AG09319 (cell line): Measurements from ENCODE around the gene FRMD4B.

Experiments
- DNase-seq: peaks from one replicate; pipeline ENCODE4 v3.0.0-alpha.2; 2010; ENCODE audit warnings: low read depth; ENCODE audit errors: extremely low read depth
- CTCF ChIP-seq: IDR thresholded peaks from 2 replicates; pipeline ENCODE4 v1.5.1; 2011; ENCODE audit warnings: low read depth, mild to moderate bottlenecking, inconsistent platforms, low read length, moderate library complexity

FRMD4B gene

GRCh38 chr3:69212411-69213160, 173.3 kb downstream of the FRMD4B start:
- DNase-seq: no peak
- no peak for TF ChIP-seq CTCF

DNA sequence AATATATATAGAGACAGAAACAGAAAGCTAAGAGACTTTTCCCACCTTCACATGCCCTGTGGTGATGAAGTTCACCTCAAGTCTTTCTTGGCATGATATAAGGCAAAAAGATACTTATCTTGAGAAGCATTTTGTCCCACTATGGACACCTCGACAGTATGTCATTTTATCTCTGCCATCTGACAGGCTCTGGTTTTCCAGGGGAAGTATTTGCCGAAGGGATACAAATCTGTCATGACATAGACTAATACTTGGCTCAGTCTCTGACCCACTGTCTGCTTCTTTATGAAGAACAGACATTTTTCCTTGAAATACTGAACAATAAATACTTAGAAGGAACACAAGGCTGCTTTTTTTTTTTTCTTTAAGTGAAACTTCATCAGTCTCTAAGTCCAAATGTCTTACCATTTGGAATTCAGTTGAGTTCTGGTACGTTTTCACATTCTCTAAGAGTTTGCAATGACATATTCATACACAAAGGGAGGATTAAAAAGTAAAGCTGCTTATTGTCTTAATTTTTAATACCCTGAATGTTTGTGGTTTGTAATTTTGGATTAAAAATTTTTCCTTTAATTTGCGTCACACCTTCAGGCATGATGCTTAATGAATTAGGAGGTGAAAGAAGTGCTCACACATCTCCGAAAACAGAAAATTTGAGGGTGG, 175.7 kb downstream of the FRMD4B start:
- DNase-seq: no peak
- no peak for TF ChIP-seq CTCF

GRCh38 chr3:69209413-69209812, 176.5 kb downstream of the FRMD4B start:
- no peak for DNase-seq

DNA sequence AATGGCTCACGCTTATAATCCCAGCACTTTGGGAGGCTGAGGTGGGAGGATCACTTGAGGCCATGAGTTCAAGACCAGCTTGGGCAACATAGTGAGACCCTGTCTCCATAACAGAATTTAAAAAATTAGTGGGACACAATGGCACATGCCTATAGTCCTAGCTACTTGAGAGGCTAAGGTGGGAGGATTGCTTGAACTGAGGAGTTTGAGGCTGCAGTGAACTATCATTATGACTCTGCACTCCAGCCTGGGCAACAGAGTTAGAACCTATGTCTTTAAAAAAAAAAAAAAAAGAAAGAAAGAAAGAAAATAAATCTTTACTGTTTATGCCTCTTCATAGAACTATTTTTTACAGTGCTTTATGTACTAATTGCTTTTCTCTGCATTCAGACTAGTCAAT, 178.9 kb downstream of the FRMD4B start:
- TF ChIP-seq CTCF: no peak
- DNase-seq: no peak

More at GRCh38 chr3:69209413-69209812, 176.5 kb downstream of the FRMD4B start:
- TF ChIP-seq CTCF: no peak

- no peak for DNase-seq
- no peak for TF ChIP-seq CTCF
Measured at GRCh38 chr3:69205385-69205784, 180.5 kb downstream of the FRMD4B start.

GRCh38 chr3:69204315-69204957, 181.5 kb downstream of the FRMD4B start:
- TF ChIP-seq CTCF: no peak
- no peak for DNase-seq
